Testis (tissue), 3 donors: Measurements from ENCODE around the gene OR5K2. TPM values are rescaled to one million over a fixed set of nuclear protein-coding genes. Genes with fewer than 3 reads are reported as not detected.

Source experiments
- DNase-seq: peaks from one replicate; pipeline ENCODE4 v3.0.0-alpha.2; 2019
- H3K27ac ChIP-seq, 2 donors: fragments of 200-600 bp; sonication (generic); one replicate each; pipeline ENCODE4 v1.5.1; 2019
- H3K27me3 ChIP-seq: fragments of 200-600 bp; sonication (generic); one replicate; pipeline ENCODE4 v1.5.1; 2019
- H3K36me3 ChIP-seq: fragments of 200-600 bp; sonication (generic); one replicate; pipeline ENCODE4 v1.5.1; 2017; ENCODE audit warnings: low read depth; ENCODE audit errors: missing control alignments
- H3K4me1 ChIP-seq: fragments of 200-600 bp; sonication (generic); one replicate; pipeline ENCODE4 v1.5.1; 2019
- H3K4me3 ChIP-seq, 2 donors: fragments of 200-600 bp; sonication (generic); one replicate each; pipeline ENCODE4 v1.5.1; 2017 to 2019
- H3K9me3 ChIP-seq: fragments of 200-600 bp; sonication (generic); one replicate; pipeline ENCODE4 v1.5.1; 2017
- POLR2A ChIP-seq: fragments of 450-650 bp; IDR thresholded peaks from one replicate; pipeline ENCODE4 v1.6.1; 2017; ENCODE audit warnings: antibody characterized with exemption, mild to moderate bottlenecking, moderate library complexity
- WGBS, 2 donors: methylation state at CpG; one replicate each; pipeline ENCODE4 v1.1.5; 2018; 5-methylcytosine and 5-hydroxymethylcytosine counted together
- intact Hi-C: fragments of 100-400 bp; cut with DNase I; formaldehyde crosslinking; loops from one replicate; pipeline ENCODE4 v1.15.1; 2023; ENCODE audit warnings: low total_unique reads
- polyA plus RNA-seq: library from polyadenylated mRNA; stranded (reverse); fragments of 350-450 nt; fragmentation: Illumina TruSeq; extraction: RNeasy Lipid Tissue Mini Kit (QIAGEN cat#74804); gene quantifications from one replicate; pipeline ENCODE4 v1.2.3, GENCODE V29; 2014; ENCODE audit warnings: low read depth, low replicate concordance; ENCODE audit not compliant: insufficient read depth
- total RNA-seq, 2 donors: library from RNA; depleted of rRNA; stranded (reverse); fragments of >200 nt; gene quantifications; one replicate each; pipeline ENCODE4 v1.2.3, GENCODE V29; 2016
- TF ChIP-seq, protein P1 (sequence below), 3 experiments: fragments of 450-650 bp in 2 of 3; fragments of 200-600 bp in 1 of 3; sonication (generic) in 1 of 3; IDR thresholded peaks; one replicate each; pipeline ENCODE4 v1.5.1; 2016 to 2019; ENCODE audit warnings: antibody characterized with exemption in 3 of 3, mild to moderate bottlenecking in 2 of 3, moderate library complexity in 1 of 3

Gene OR5K2
- total and polyA plus RNA-seq, 3 donors from 2014 or later = not detected

DNA sequence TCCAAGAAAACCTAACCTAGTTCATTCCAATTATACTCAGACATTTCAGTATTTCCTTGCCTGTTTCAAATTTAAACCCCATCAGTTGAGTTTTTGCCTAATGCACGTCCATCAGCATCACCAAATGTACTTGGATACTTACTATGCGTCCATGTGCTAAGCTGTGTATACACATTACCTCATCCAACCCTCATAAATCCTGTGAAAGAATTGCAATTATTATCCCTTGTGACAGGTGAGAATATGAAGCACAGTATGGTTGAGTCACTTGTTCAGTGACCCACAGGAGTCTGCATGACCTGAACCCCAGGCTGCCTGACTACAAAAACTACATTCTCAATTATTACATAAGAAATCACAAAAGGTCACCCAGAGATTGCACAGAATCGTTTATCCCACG is 2.5 kb downstream of the OR5K2 start:
- Histone ChIP-seq H3K36me3 (no peaks in the 10 kb centered on the region), H3K27ac (no peak overlapping the region), H3K4me1 (no peaks in the 10 kb centered on the region), H3K27me3 (no peaks in the 10 kb centered on the region), H3K9me3 (no peaks in the 10 kb centered on the region), H3K4me3 (no peak overlapping the region)
- 81 to 84% methylated on average over 4 of the region's 4 CpGs for WGBS, 2 donors
- DNase-seq = no peak
- intact Hi-C loops = no loop called here
- TF ChIP-seq, protein P1, sequence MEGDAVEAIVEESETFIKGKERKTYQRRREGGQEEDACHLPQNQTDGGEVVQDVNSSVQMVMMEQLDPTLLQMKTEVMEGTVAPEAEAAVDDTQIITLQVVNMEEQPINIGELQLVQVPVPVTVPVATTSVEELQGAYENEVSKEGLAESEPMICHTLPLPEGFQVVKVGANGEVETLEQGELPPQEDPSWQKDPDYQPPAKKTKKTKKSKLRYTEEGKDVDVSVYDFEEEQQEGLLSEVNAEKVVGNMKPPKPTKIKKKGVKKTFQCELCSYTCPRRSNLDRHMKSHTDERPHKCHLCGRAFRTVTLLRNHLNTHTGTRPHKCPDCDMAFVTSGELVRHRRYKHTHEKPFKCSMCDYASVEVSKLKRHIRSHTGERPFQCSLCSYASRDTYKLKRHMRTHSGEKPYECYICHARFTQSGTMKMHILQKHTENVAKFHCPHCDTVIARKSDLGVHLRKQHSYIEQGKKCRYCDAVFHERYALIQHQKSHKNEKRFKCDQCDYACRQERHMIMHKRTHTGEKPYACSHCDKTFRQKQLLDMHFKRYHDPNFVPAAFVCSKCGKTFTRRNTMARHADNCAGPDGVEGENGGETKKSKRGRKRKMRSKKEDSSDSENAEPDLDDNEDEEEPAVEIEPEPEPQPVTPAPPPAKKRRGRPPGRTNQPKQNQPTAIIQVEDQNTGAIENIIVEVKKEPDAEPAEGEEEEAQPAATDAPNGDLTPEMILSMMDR (IDR thresholded peaks at IDR 0.05) = no peak
- no peak for TF ChIP-seq POLR2A

DNA sequence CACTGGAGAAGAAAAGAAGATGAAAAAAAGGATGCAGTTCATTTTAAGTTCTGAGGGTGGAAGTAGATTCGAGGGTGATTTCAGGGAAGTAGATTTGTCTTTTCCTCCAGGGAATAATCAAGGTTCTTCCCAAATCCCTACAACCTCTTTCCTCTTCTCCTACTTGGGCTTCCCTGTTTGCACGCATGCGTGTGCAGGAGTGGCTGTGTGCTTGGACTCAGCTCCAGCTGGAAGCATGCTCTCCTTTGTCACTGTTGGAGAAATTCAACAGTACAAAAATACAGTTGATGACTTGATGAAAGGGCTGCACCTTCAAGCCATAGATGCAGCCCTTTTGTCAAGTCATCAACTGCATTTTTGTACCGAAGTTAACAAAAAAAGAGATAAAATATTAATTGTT is 3.8 kb downstream of the OR5K2 start:
- Histone ChIP-seq H3K36me3 (no peaks in the 10 kb centered on the region), H3K27me3 (no peaks in the 10 kb centered on the region), H3K4me3 (no peak overlapping the region), H3K27ac (no peak overlapping the region), H3K9me3 (no peaks in the 10 kb centered on the region), H3K4me1 (no peaks in the 10 kb centered on the region)
- TF ChIP-seq, protein P1 (IDR thresholded peaks at IDR 0.05) = no peak
- no peak for TF ChIP-seq POLR2A
- intact Hi-C loops = no loop called here
- no peak for DNase-seq
- WGBS, 2 donors = 90 to 93% methylated on average over 4 of the region's 4 CpGs

DNA sequence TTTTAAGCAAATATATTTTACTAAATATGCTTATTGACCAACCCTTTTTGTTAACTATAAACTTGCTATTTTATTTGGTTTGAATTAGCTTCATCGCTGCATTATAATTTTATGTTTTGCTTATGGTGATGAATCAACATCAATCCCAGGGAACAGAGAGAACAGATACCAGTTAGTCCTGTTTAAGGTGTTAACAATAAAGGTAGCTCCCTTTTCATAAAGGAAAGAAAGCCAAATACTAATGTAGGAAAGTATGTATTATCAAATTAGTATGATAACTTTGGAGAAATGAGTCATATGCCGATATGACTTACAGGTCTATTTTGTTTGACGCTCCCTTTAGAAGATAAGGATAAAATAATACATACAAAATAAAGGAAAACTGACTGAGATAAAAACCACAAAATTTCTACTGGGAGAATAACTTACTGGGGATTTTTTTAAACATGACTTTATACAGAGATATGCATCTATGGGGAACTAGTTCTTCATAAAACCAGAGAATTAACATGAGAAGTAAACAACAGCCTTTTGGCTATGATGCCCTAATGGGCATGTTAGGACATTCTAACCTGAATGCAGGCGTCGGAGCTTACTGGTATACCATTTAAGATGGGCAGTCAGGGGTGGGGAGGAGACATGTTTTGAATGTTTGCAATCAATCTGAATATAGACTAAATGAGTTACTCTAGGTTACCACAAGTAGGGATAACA is 4.5 kb downstream of the OR5K2 start:
- intact Hi-C loops = no loop called here

DNA sequence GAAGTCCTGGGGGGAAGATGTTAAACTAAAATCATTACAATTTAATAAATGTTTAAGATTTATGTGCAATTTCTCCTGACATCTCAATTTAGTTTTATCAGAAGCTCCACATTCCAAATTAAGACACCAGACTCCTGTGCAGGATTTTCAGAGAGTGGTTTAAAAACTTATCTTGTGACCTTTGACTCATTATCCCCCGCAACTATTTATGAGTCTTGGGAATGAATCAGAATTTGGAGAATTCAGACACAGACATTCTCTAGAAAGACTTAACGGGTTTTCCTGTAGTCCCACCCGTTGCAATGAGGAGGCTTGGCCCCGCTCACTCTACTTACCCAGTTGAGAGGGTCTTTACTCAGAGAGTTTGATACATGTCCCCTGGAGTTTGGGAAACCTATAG is 7.1 kb downstream of the OR5K2 start:
- intact Hi-C loops = no loop called here
- Histone ChIP-seq H3K9me3 (no peaks in the 10 kb centered on the region), H3K4me3 (no peak overlapping the region), H3K36me3 (no peaks in the 10 kb centered on the region), H3K27ac (no peak overlapping the region), H3K4me1 (no peaks in the 10 kb centered on the region), H3K27me3 (no peaks in the 10 kb centered on the region)
- 44 to 65% methylated on average over 4 of the region's 4 CpGs for WGBS, 2 donors
- no peak for DNase-seq
- TF ChIP-seq, protein P1 (IDR thresholded peaks at IDR 0.05) = no peak
- no peak for TF ChIP-seq POLR2A

More for the DNA sequence above, 4.5 kb downstream of the OR5K2 start:
- Histone ChIP-seq H3K4me3 (no peak overlapping the region), H3K27ac (no peak overlapping the region), H3K27me3 (no peaks in the 10 kb centered on the region), H3K9me3 (no peaks in the 10 kb centered on the region), H3K36me3 (no peaks in the 10 kb centered on the region), H3K4me1 (no peaks in the 10 kb centered on the region)
- 93 to 94% methylated on average over 5 of the region's 5 CpGs for WGBS, 2 donors
- TF ChIP-seq, protein P1 (IDR thresholded peaks at IDR 0.05) = no peak
- TF ChIP-seq POLR2A = no peak
- no peak for DNase-seq

DNA sequence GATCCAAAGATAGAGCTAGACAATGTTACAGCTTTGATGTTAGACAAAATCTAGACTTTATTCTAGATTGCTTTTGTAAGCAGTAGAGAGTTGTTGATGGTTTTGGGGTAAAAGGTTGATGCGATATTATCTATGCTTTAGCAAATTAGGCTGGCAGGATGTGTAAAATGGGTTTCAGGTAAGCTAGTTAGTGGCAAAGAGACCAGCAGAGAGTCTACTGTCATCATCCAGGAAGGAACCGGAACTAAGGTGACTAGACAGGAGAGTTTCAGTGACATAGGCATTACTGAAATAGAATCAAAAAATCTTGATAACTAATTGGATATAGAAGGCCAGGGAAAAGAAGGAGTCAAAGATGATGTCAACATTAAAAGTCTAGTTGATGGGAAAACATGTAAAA is 11.1 kb downstream of the OR5K2 start:
- Histone ChIP-seq H3K4me3 (no peak overlapping the region), H3K36me3 (no peaks in the 10 kb centered on the region), H3K4me1 (no peaks in the 10 kb centered on the region), H3K27me3 (no peaks in the 10 kb centered on the region), H3K9me3 (no peaks in the 10 kb centered on the region), H3K27ac (no peak overlapping the region)
- no peak for DNase-seq
- no peak for TF ChIP-seq POLR2A
- TF ChIP-seq, protein P1 (IDR thresholded peaks at IDR 0.05) = no peak
- intact Hi-C loops = no loop called here
- 95% methylated on average over 2 of the region's 2 CpGs for WGBS, 2 donors
